H9 (cell line): Measurements from ENCODE around the gene AATK. TPM values are rescaled to one million over a fixed set of nuclear protein-coding genes. Genes with fewer than 3 reads are reported as not detected.

ENCODE experiments used
- DNase-seq: peaks from one replicate; pipeline ENCODE4 v3.0.0-alpha.2; 2017
- H2AFZ ChIP-seq: one replicate; pipeline ENCODE4 v1.6.1; 2013; ENCODE audit warnings: mild to moderate bottlenecking, low read length, control low read depth, moderate library complexity
- H2AK5ac ChIP-seq: 2 replicates; pipeline ENCODE4 v1.6.1; 2013; ENCODE audit warnings: low read length, control low read depth, mixed read lengths; ENCODE audit not compliant: insufficient read length
- H2BK120ac ChIP-seq: one replicate; pipeline ENCODE4 v1.6.1; 2013; ENCODE audit warnings: low read depth, mild to moderate bottlenecking, low read length, control low read depth, inconsistent platforms; ENCODE audit not compliant: poor library complexity, severe bottlenecking
- H2BK12ac ChIP-seq: 2 replicates; pipeline ENCODE4 v1.6.1; 2013; ENCODE audit warnings: low read length, control low read depth, mixed read lengths, low read depth; ENCODE audit not compliant: insufficient read length
- H2BK15ac ChIP-seq: 2 replicates; pipeline ENCODE4 v1.6.1; 2013; ENCODE audit warnings: low read depth, low read length, control low read depth
- H2BK20ac ChIP-seq: one replicate; pipeline ENCODE4 v1.6.1; 2013; ENCODE audit warnings: low read depth, mild to moderate bottlenecking, low read length, control low read depth, inconsistent platforms; ENCODE audit not compliant: poor library complexity, severe bottlenecking
- H2BK5ac ChIP-seq: 2 replicates; pipeline ENCODE4 v1.6.1; 2013; ENCODE audit warnings: low read length, control low read depth, mixed read lengths; ENCODE audit not compliant: insufficient read length
- H3K14ac ChIP-seq: 2 replicates; pipeline ENCODE4 v1.6.1; 2013; ENCODE audit warnings: low read length, control low read depth; ENCODE audit not compliant: insufficient read depth
- H3K18ac ChIP-seq: 2 replicates; pipeline ENCODE4 v1.6.1; 2013; ENCODE audit warnings: low read depth, mild to moderate bottlenecking, mixed read lengths, low read length, control low read depth; ENCODE audit not compliant: insufficient read length
- H3K23ac ChIP-seq: 2 replicates; pipeline ENCODE4 v1.6.1; 2013; ENCODE audit warnings: low read length, control low read depth, mixed read lengths, low read depth; ENCODE audit not compliant: insufficient read length
- H3K23me2 ChIP-seq: 2 replicates; pipeline ENCODE4 v1.6.1; 2013; ENCODE audit warnings: low read depth, mild to moderate bottlenecking, mixed read lengths, low read length, control low read depth; ENCODE audit not compliant: insufficient read length, poor library complexity, severe bottlenecking
- H3K27ac ChIP-seq: 2 replicates; pipeline ENCODE4 v1.5.1; 2013; ENCODE audit warnings: low read length, control low read depth, mixed read lengths, low read depth; ENCODE audit not compliant: insufficient read length
- H3K27me3 ChIP-seq: 2 replicates; pipeline ENCODE4 v1.6.1; 2013; ENCODE audit warnings: low read length, control low read depth, inconsistent platforms; ENCODE audit not compliant: insufficient read depth
- H3K4ac ChIP-seq: 2 replicates; pipeline ENCODE4 v1.6.1; 2013; ENCODE audit warnings: low read depth, mild to moderate bottlenecking, control low read depth, inconsistent platforms, low read length, moderate library complexity
- H3K4me1 ChIP-seq: 2 replicates; pipeline ENCODE4 v1.6.1; 2013; ENCODE audit warnings: low read length, control low read depth, inconsistent platforms; ENCODE audit not compliant: insufficient read depth
- H3K4me2 ChIP-seq: 2 replicates; pipeline ENCODE4 v1.6.1; 2013; ENCODE audit warnings: low read length, control low read depth, mixed read lengths; ENCODE audit not compliant: insufficient read length, insufficient read depth
- H3K56ac ChIP-seq: 2 replicates; pipeline ENCODE4 v1.6.1; 2013; ENCODE audit warnings: low read depth, mild to moderate bottlenecking, mixed read lengths, low read length, control low read depth; ENCODE audit not compliant: insufficient read length
- H3K79me1 ChIP-seq: 2 replicates; pipeline ENCODE4 v1.6.1; 2013; ENCODE audit warnings: low read depth, mild to moderate bottlenecking, moderate library complexity, low read length, control low read depth, inconsistent platforms; ENCODE audit not compliant: insufficient read depth, poor library complexity, severe bottlenecking
- H3K79me2 ChIP-seq: 2 replicates; pipeline ENCODE4 v1.6.1; 2013; ENCODE audit warnings: low read length, control low read depth, inconsistent platforms; ENCODE audit not compliant: insufficient read depth
- H3K9ac ChIP-seq: 2 replicates; pipeline ENCODE4 v1.6.1; 2013; ENCODE audit warnings: low read length, control low read depth, mixed read lengths; ENCODE audit not compliant: insufficient read length; ENCODE audit errors: extremely low read depth
- H3K9me3 ChIP-seq: one replicate; pipeline ENCODE4 v1.6.1; 2013; ENCODE audit warnings: low read depth, low read length, inconsistent platforms; ENCODE audit not compliant: control insufficient read depth
- H3T11ph ChIP-seq: one replicate; pipeline ENCODE4 v1.6.1; 2013; ENCODE audit warnings: mild to moderate bottlenecking, low read length, control low read depth, inconsistent platforms
- H4K20me1 ChIP-seq: one replicate; pipeline ENCODE4 v1.6.1; 2013; ENCODE audit not compliant: control insufficient read depth, insufficient read length, insufficient read depth
- H4K5ac ChIP-seq: 2 replicates; pipeline ENCODE4 v1.6.1; 2013; ENCODE audit warnings: low read depth, mild to moderate bottlenecking, mixed read lengths, low read length, control low read depth; ENCODE audit not compliant: insufficient read length
- H4K8ac ChIP-seq: replicated peaks from 2 replicates; pipeline ENCODE4 v1.6.1; 2013; ENCODE audit warnings: low read length, control low read depth, mixed read lengths, low read depth; ENCODE audit not compliant: insufficient read length
- H4K91ac ChIP-seq: 2 replicates; pipeline ENCODE4 v1.6.1; 2013; ENCODE audit warnings: low read depth, mild to moderate bottlenecking, moderate library complexity, mixed read lengths, low read length, control low read depth; ENCODE audit not compliant: insufficient read length
- H3K27ac Mint-ChIP-seq, 3 experiments: 2 replicates in 2 of 3; 3 replicates in 1 of 3; pipeline ENCODE4 v1.8.0; 2020 to 2021; ENCODE audit warnings: mixed read lengths in 3 of 3, mild to moderate bottlenecking in 1 of 3, moderate library complexity in 1 of 3
- H3K27me3 Mint-ChIP-seq: 2 replicates; pipeline ENCODE4 v1.8.0; 2021; ENCODE audit warnings: low read depth, mild to moderate bottlenecking, moderate library complexity, mixed read lengths
- H3K36me3 Mint-ChIP-seq, 3 experiments: 2 replicates in 2 of 3; 3 replicates in 1 of 3; pipeline ENCODE4 v1.8.0; 2020 to 2021; ENCODE audit warnings: low read depth in 3 of 3, mixed read lengths in 3 of 3; ENCODE audit not compliant: insufficient read depth in 1 of 3
- H3K4me1 Mint-ChIP-seq, 2 experiments: 2 replicates each; pipeline ENCODE4 v1.8.0; 2020; ENCODE audit warnings: mixed read lengths in 2 of 2
- H3K4me3 Mint-ChIP-seq, 2 experiments: 2 replicates in 1 of 2; 3 replicates in 1 of 2; pipeline ENCODE4 v1.8.0; 2020 to 2021; ENCODE audit warnings: mild to moderate bottlenecking in 2 of 2, mixed read lengths in 2 of 2, moderate library complexity in 1 of 2
- H3K9me3 Mint-ChIP-seq, 2 experiments: 2 replicates in 1 of 2; 3 replicates in 1 of 2; pipeline ENCODE4 v1.8.0; 2020; ENCODE audit warnings: mild to moderate bottlenecking in 2 of 2, mixed read lengths in 2 of 2, moderate library complexity in 1 of 2
- CTCF ChIP-seq: fragments of 200-600 bp; sonication (generic); conservative IDR thresholded peaks from 3 replicates; pipeline ENCODE4 v1.8.0; 2021; ENCODE audit warnings: antibody characterized with exemption, mild to moderate bottlenecking
- WGBS: extraction: QIAGEN DNeasy Blood & Tissue Kit; methylation state at CpG from one replicate; pipeline ENCODE4 v1.1.7; 2013; ENCODE audit warnings: missing lambda C conversion rate, low lambda C conversion rate, mixed read lengths; ENCODE audit not compliant: insufficient read length; ENCODE audit errors: extremely low coverage; 5-methylcytosine and 5-hydroxymethylcytosine counted together
- total RNA-seq: library from RNA; stranded (reverse); gene quantifications from 2 replicates; pipeline ENCODE4 v1.2.1, GENCODE V29; 2021

Gene AATK
- total RNA-seq, 1 experiment from 2014 or later: 2.4 TPM

DNA sequence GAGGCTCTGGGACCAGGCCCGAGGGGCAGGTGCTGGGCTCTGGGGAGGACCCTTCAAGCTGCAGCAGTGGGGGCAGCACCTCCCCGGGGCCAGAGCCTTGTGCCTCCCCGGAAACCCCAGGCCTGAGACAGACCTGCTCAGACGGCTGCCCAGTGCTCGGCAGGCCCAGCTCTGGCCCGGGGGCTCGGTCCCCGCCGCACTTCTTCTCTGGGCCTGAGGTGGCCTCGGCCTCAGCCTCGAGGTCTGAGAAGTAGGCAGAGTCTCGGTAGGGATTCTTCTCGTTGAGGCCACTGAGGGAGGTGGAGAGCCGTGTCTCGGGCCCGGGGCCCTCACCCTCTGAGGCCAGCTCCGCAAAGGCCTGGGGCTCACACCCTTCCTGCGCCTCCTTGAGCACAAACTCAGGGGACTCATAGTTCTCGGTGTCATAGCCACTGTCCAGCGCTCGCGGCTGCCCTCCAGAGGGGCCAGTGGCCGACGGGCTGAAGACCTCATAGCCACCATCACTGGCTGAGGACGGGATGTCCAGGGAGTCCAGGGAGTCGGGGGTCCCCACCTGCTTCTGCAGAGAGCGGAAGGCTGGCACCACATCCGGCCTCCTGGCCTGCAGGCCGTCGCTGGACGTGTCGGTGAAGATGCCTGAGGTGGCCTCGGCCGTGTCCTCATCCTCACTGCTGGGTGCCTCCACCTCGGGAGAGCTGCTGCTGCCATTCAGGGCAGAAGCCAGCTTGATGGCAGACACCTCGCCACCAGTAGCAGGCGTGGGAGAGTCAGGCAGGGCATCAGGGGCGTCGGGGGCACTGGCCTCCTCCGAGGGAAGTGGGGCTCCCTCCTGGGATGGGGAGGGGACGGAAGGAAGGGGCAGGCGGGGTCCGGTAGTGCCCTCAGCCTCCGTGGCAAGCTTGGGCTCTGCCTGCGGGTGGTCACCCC is 45.1 kb downstream of the AATK start:
- no peaks in the 10 kb centered on the region for H4K20me1 ChIP-seq
- H2AFZ ChIP-seq: no peak overlapping the region
- H2BK20ac ChIP-seq: no peak overlapping the region
- H3K18ac ChIP-seq: no peak overlapping the region
- Mint-ChIP-seq H3K9me3 (no peaks in the 10 kb centered on the region), H3K36me3 (no peaks in the 10 kb centered on the region; a peak in 1 of 7 replicates), H3K4me3 (no peak overlapping the region), H3K27me3 (no peaks in the 10 kb centered on the region; the same call in 1 of the 2 replicates), H3K27ac (no peak overlapping the region; a peak in 1 of 7 replicates), H3K4me1 (peaks cover 5 to 8% of the 10 kb centered on the region in 2 experiments)
- no peaks in the 10 kb centered on the region for H3K4me1 ChIP-seq
- no peak overlapping the region for H3K23ac ChIP-seq
- H3K79me2 ChIP-seq: no peaks in the 10 kb centered on the region
- H2AK5ac ChIP-seq: no peak overlapping the region
- DNase-seq: no peak
- no peaks in the 10 kb centered on the region for H3K27me3 ChIP-seq
- H2BK15ac ChIP-seq: no peak overlapping the region
- no peak overlapping the region for H4K8ac ChIP-seq
- no peak overlapping the region for H3K4ac ChIP-seq
- H3K56ac ChIP-seq: no peak overlapping the region
- H2BK12ac ChIP-seq: no peak overlapping the region
- WGBS: no CpG with 5 or more reads among the region's 45 CpGs
- H2BK5ac ChIP-seq: no peak overlapping the region
- H3K23me2 ChIP-seq: no peaks in the 10 kb centered on the region
- H3T11ph ChIP-seq: no peak overlapping the region
- H2BK120ac ChIP-seq: no peak overlapping the region
- no peak overlapping the region for H4K5ac ChIP-seq
- H3K14ac ChIP-seq: no peak overlapping the region
- H3K79me1 ChIP-seq: no peaks in the 10 kb centered on the region
- no peak overlapping the region for H3K4me2 ChIP-seq
- H3K9ac ChIP-seq: no peak overlapping the region
- no peaks in the 10 kb centered on the region for H3K9me3 ChIP-seq
- no peak for TF ChIP-seq CTCF
- peak overlapping the region; percentile 70 for H4K91ac ChIP-seq
- no peak overlapping the region for H3K27ac ChIP-seq
